ENCODE results near the gene GPR158.

The GPR158 gene

GRCh38 chr10:25631471-25631870 lies 456.7 kb downstream of the GPR158 start:
- Histone ChIP-seq H3K27me3 (ENCODE audit: control insufficient read depth in 5 of 5, insufficient read depth in 4 of 5, low read length in 5 of 5) (no peaks in the 10 kb centered on the region), H3K36me3 (ENCODE audit: control insufficient read depth in 5 of 5, insufficient read depth in 5 of 5, low read length in 5 of 5) (no peaks in the 10 kb centered on the region), H3K4me3 (ENCODE audit: low read depth in 1 of 5, low read length in 5 of 5) (no peak overlapping the region), H3K9ac (ENCODE audit: low read length in 5 of 5) (no peak overlapping the region), H3K27ac (ENCODE audit: low read depth, low read length) (peak overlapping the region; percentile 73), H3K9me3 (ENCODE audit: control insufficient read depth in 5 of 5, low read length in 5 of 5) (no peaks in the 10 kb centered on the region), H3K4me1 (ENCODE audit: control insufficient read depth in 5 of 5, insufficient read depth in 5 of 5, low read length in 5 of 5) (peaks cover 0 to 45% (median 26%) of the 10 kb centered on the region in 5 donors)

GRCh38 chr10:25632802-25633201 lies 458.0 kb downstream of the GPR158 start:
- Histone ChIP-seq H3K27me3 (ENCODE audit: control insufficient read depth in 5 of 5, insufficient read depth in 4 of 5, low read length in 5 of 5) (no peaks in the 10 kb centered on the region), H3K4me1 (ENCODE audit: control insufficient read depth in 5 of 5, insufficient read depth in 5 of 5, low read length in 5 of 5) (peaks cover 0 to 38% (median 18%) of the 10 kb centered on the region in 5 donors), H3K36me3 (ENCODE audit: control insufficient read depth in 5 of 5, insufficient read depth in 5 of 5, low read length in 5 of 5) (no peaks in the 10 kb centered on the region), H3K9me3 (ENCODE audit: control insufficient read depth in 5 of 5, low read length in 5 of 5) (no peaks in the 10 kb centered on the region), H3K4me3 (ENCODE audit: low read depth in 1 of 5, low read length in 5 of 5) (no peak overlapping the region), H3K27ac (ENCODE audit: low read depth, low read length) (peak overlapping the region; percentile 73), H3K9ac (ENCODE audit: low read length in 5 of 5) (no peak overlapping the region)

- H3K9me3 ChIP-seq (ENCODE audit: control insufficient read depth in 5 of 5, low read length in 5 of 5): no peaks in the 10 kb centered on the region
These were observed 458.7 kb downstream of the GPR158 start for GRCh38 chr10:25633542-25633941.

GRCh38 chr10:25639646-25640045 lies 464.8 kb downstream of the GPR158 start:
- Histone ChIP-seq H3K27me3 (ENCODE audit: control insufficient read depth in 5 of 5, insufficient read depth in 4 of 5, low read length in 5 of 5) (no peaks in the 10 kb centered on the region), H3K36me3 (ENCODE audit: control insufficient read depth in 5 of 5, insufficient read depth in 5 of 5, low read length in 5 of 5) (no peaks in the 10 kb centered on the region), H3K4me1 (ENCODE audit: control insufficient read depth in 5 of 5, insufficient read depth in 5 of 5, low read length in 5 of 5) (no peaks in the 10 kb centered on the region), H3K27ac (ENCODE audit: low read depth, low read length) (no peak overlapping the region), H3K9me3 (ENCODE audit: control insufficient read depth in 5 of 5, low read length in 5 of 5) (no peaks in the 10 kb centered on the region), H3K9ac (ENCODE audit: low read length in 5 of 5) (no peak overlapping the region), H3K4me3 (ENCODE audit: low read depth in 1 of 5, low read length in 5 of 5) (no peak overlapping the region)

More at GRCh38 chr10:25633542-25633941, 458.7 kb downstream of the GPR158 start:
- Histone ChIP-seq H3K4me3 (ENCODE audit: low read depth in 1 of 5, low read length in 5 of 5) (no peak overlapping the region), H3K9ac (ENCODE audit: low read length in 5 of 5) (no peak overlapping the region), H3K27me3 (ENCODE audit: control insufficient read depth in 5 of 5, insufficient read depth in 4 of 5, low read length in 5 of 5) (no peaks in the 10 kb centered on the region), H3K4me1 (ENCODE audit: control insufficient read depth in 5 of 5, insufficient read depth in 5 of 5, low read length in 5 of 5) (peaks cover 0 to 30% (median 17%) of the 10 kb centered on the region in 5 donors), H3K27ac (ENCODE audit: low read depth, low read length) (peak overlapping the region; percentile 73), H3K36me3 (ENCODE audit: control insufficient read depth in 5 of 5, insufficient read depth in 5 of 5, low read length in 5 of 5) (no peaks in the 10 kb centered on the region)

GRCh38 chr10:25641595-25641994 lies 466.8 kb downstream of the GPR158 start:
- no peak overlapping the region for H3K9ac ChIP-seq (ENCODE audit: low read length in 5 of 5)
- H3K9me3 ChIP-seq (ENCODE audit: control insufficient read depth in 5 of 5, low read length in 5 of 5): no peaks in the 10 kb centered on the region
- no peaks in the 10 kb centered on the region for H3K36me3 ChIP-seq (ENCODE audit: control insufficient read depth in 5 of 5, insufficient read depth in 5 of 5, low read length in 5 of 5)
- H3K4me3 ChIP-seq (ENCODE audit: low read depth in 1 of 5, low read length in 5 of 5): no peak overlapping the region
- H3K27me3 ChIP-seq (ENCODE audit: control insufficient read depth in 5 of 5, insufficient read depth in 4 of 5, low read length in 5 of 5): no peaks in the 10 kb centered on the region
- no peaks in the 10 kb centered on the region for H3K4me1 ChIP-seq (ENCODE audit: control insufficient read depth in 5 of 5, insufficient read depth in 5 of 5, low read length in 5 of 5)
- no peak overlapping the region for H3K27ac ChIP-seq (ENCODE audit: low read depth, low read length)

- no peaks in the 10 kb centered on the region for H3K9me3 ChIP-seq (ENCODE audit: control insufficient read depth in 5 of 5, low read length in 5 of 5)
- no peak overlapping the region for H3K27ac ChIP-seq (ENCODE audit: low read depth, low read length)
- H3K36me3 ChIP-seq (ENCODE audit: control insufficient read depth in 5 of 5, insufficient read depth in 5 of 5, low read length in 5 of 5): no peaks in the 10 kb centered on the region
- no peak overlapping the region for H3K9ac ChIP-seq (ENCODE audit: low read length in 5 of 5)
- H3K27me3 ChIP-seq (ENCODE audit: control insufficient read depth in 5 of 5, insufficient read depth in 4 of 5, low read length in 5 of 5): no peaks in the 10 kb centered on the region
- H3K4me3 ChIP-seq (ENCODE audit: low read depth in 1 of 5, low read length in 5 of 5): no peak overlapping the region
- no peaks in the 10 kb centered on the region for H3K4me1 ChIP-seq (ENCODE audit: control insufficient read depth in 5 of 5, insufficient read depth in 5 of 5, low read length in 5 of 5)
These were observed 467.9 kb downstream of the GPR158 start for GRCh38 chr10:25642721-25643120.

- Histone ChIP-seq H3K9me3 (ENCODE audit: control insufficient read depth in 5 of 5, low read length in 5 of 5) (no peaks in the 10 kb centered on the region), H3K4me1 (ENCODE audit: control insufficient read depth in 5 of 5, insufficient read depth in 5 of 5, low read length in 5 of 5) (no peaks in the 10 kb centered on the region), H3K36me3 (ENCODE audit: control insufficient read depth in 5 of 5, insufficient read depth in 5 of 5, low read length in 5 of 5) (no peaks in the 10 kb centered on the region), H3K27ac (ENCODE audit: low read depth, low read length) (no peak overlapping the region), H3K4me3 (ENCODE audit: low read depth in 1 of 5, low read length in 5 of 5) (no peak overlapping the region), H3K27me3 (ENCODE audit: control insufficient read depth in 5 of 5, insufficient read depth in 4 of 5, low read length in 5 of 5) (no peaks in the 10 kb centered on the region), H3K9ac (ENCODE audit: low read length in 5 of 5) (no peak overlapping the region)
These were observed 471.6 kb downstream of the GPR158 start for GRCh38 chr10:25646371-25646770.

GRCh38 chr10:25651534-25651933 lies 476.7 kb downstream of the GPR158 start:
- no peak overlapping the region for H3K4me3 ChIP-seq (ENCODE audit: low read depth in 1 of 5, low read length in 5 of 5)
- no peaks in the 10 kb centered on the region for H3K9me3 ChIP-seq (ENCODE audit: control insufficient read depth in 5 of 5, low read length in 5 of 5)
- no peaks in the 10 kb centered on the region for H3K27me3 ChIP-seq (ENCODE audit: control insufficient read depth in 5 of 5, insufficient read depth in 4 of 5, low read length in 5 of 5)

More at GRCh38 chr10:25651534-25651933, 476.7 kb downstream of the GPR158 start:
- Histone ChIP-seq H3K4me1 (ENCODE audit: control insufficient read depth in 5 of 5, insufficient read depth in 5 of 5, low read length in 5 of 5) (no peaks in the 10 kb centered on the region), H3K27ac (ENCODE audit: low read depth, low read length) (no peak overlapping the region), H3K9ac (ENCODE audit: low read length in 5 of 5) (no peak overlapping the region), H3K36me3 (ENCODE audit: control insufficient read depth in 5 of 5, insufficient read depth in 5 of 5, low read length in 5 of 5) (no peaks in the 10 kb centered on the region)

Measured in subcutaneous abdominal adipose tissue (tissue), 5 donors.